Measurements from ENCODE around the gene SLC1A4. TPM values are rescaled to one million over a fixed set of nuclear protein-coding genes. Genes with fewer than 3 reads are reported as not detected.
A peak's percentile ranks its signal among the peaks of the same experiment; 100 is the strongest.

Gene SLC1A4
- total and polyA plus RNA-seq, 8 donors = 1.3 to 30.1 (median 6.4) TPM

- no peak for TF ChIP-seq CTCF (IDR thresholded peaks at IDR 0.05)
- TF ChIP-seq POLR2AphosphoS5 (IDR thresholded peaks at IDR 0.05) = no peak
- no peak for TF ChIP-seq EP300 (IDR thresholded peaks at IDR 0.05)
- TF ChIP-seq POLR2A (IDR thresholded peaks at IDR 0.05) = no peak
- DNase-seq = no peak
- peaks cover 0 to 40% (median 20%) of the 10 kb centered on the region in 4 donors for H3K4me1 ChIP-seq
- H3K4me3 ChIP-seq = no peak overlapping the region
- H3K27ac ChIP-seq = no peak overlapping the region
- 71 to 87% (median 82%) methylated on average over 3 of the region's 3 CpGs for WGBS, 5 donors
- H3K9me3 ChIP-seq = no peaks in the 10 kb centered on the region
- intact Hi-C loops (cut with DNase I; ENCODE audit: low total_unique reads) = no loop called here
- no peaks in the 10 kb centered on the region for H3K27me3 ChIP-seq
- no peaks in the 10 kb centered on the region for H3K36me3 ChIP-seq
These were observed 7.7 kb downstream of the SLC1A4 start for GRCh38 chr2:64996871-64997307.

- DNase-seq = peak in 1 of 2 donors; percentile 18
- TF ChIP-seq EP300 (IDR thresholded peaks at IDR 0.05) (no peak), CTCF (IDR thresholded peaks at IDR 0.05) (no peak), POLR2AphosphoS5 (IDR thresholded peaks at IDR 0.05) (peak in 1 of 3 donors; percentile 15), POLR2A (IDR thresholded peaks at IDR 0.05) (no peak)
- no peak overlapping the region for H3K4me3 ChIP-seq
- H3K27me3 ChIP-seq = no peaks in the 10 kb centered on the region
- H3K4me1 ChIP-seq = peaks cover 0 to 26% (median 14%) of the 10 kb centered on the region in 4 donors
- H3K36me3 ChIP-seq = peaks cover 0 to 3% (median 0%) of the 10 kb centered on the region in 4 donors
- H3K27ac ChIP-seq = peak overlapping the region in 3 of 5 donors; percentile 1 to 65 (median 15)
- intact Hi-C loops (cut with DNase I; ENCODE audit: low total_unique reads) = no loop called here
- 12 to 44% (median 33%) methylated on average over 2 of the region's 2 CpGs for WGBS, 5 donors
- no peaks in the 10 kb centered on the region for H3K9me3 ChIP-seq
These were observed 9.5 kb downstream of the SLC1A4 start for GRCh38 chr2:64998658-64999061.

- Histone ChIP-seq H3K27ac (no peak overlapping the region), H3K4me1 (peaks cover 0 to 26% (median 14%) of the 10 kb centered on the region in 4 donors), H3K36me3 (peaks cover 0 to 7% (median 1%) of the 10 kb centered on the region in 4 donors), H3K4me3 (no peak overlapping the region), H3K27me3 (no peaks in the 10 kb centered on the region), H3K9me3 (no peaks in the 10 kb centered on the region)
- intact Hi-C loops (cut with DNase I; ENCODE audit: low total_unique reads) = no loop called here
- TF ChIP-seq POLR2AphosphoS5 (IDR thresholded peaks at IDR 0.05) = no peak
- no peak for TF ChIP-seq POLR2A (IDR thresholded peaks at IDR 0.05)
- no peak for TF ChIP-seq EP300 (IDR thresholded peaks at IDR 0.05)
- TF ChIP-seq CTCF (IDR thresholded peaks at IDR 0.05) = no peak
- no peak for DNase-seq
- 64 to 87% (median 85%) methylated on average over 2 of the region's 2 CpGs for WGBS, 5 donors
These were observed 10.6 kb downstream of the SLC1A4 start for GRCh38 chr2:64999754-65000153.

GRCh38 chr2:65000644-65001043, 11.4 kb downstream of the SLC1A4 start:
- Histone ChIP-seq H3K9me3 (no peaks in the 10 kb centered on the region), H3K4me1 (peaks cover 0 to 26% (median 14%) of the 10 kb centered on the region in 4 donors), H3K27me3 (no peaks in the 10 kb centered on the region), H3K36me3 (peaks cover 0 to 16% (median 9%) of the 10 kb centered on the region in 4 donors), H3K27ac (no peak overlapping the region), H3K4me3 (no peak overlapping the region)
- TF ChIP-seq EP300 (IDR thresholded peaks at IDR 0.05) (no peak), CTCF (IDR thresholded peaks at IDR 0.05) (no peak), POLR2AphosphoS5 (IDR thresholded peaks at IDR 0.05) (no peak), POLR2A (IDR thresholded peaks at IDR 0.05) (no peak)
- DNase-seq = no peak
- 59 to 80% (median 70%) methylated on average over 3 of the region's 3 CpGs for WGBS, 5 donors
- intact Hi-C loops (cut with DNase I; ENCODE audit: low total_unique reads) = no loop called here
